GM19467 (cell line): Measurements from ENCODE around the gene DRG1.
"Not testable (repeated sequence)": the region's sequence is repeated elsewhere in the genome, so short reads cannot be mapped to it uniquely, and the experiment has no call there.

Source experiments
- ATAC-seq: cut with Tn5 transposase; IDR thresholded peaks from one replicate; pipeline ENCODE4 v1.9.1; 2021; ENCODE audit warnings: mild to moderate bottlenecking, moderate library complexity; ENCODE audit not compliant: unreplicated experiment

The DRG1 gene, protein sequence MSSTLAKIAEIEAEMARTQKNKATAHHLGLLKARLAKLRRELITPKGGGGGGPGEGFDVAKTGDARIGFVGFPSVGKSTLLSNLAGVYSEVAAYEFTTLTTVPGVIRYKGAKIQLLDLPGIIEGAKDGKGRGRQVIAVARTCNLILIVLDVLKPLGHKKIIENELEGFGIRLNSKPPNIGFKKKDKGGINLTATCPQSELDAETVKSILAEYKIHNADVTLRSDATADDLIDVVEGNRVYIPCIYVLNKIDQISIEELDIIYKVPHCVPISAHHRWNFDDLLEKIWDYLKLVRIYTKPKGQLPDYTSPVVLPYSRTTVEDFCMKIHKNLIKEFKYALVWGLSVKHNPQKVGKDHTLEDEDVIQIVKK

DNA sequence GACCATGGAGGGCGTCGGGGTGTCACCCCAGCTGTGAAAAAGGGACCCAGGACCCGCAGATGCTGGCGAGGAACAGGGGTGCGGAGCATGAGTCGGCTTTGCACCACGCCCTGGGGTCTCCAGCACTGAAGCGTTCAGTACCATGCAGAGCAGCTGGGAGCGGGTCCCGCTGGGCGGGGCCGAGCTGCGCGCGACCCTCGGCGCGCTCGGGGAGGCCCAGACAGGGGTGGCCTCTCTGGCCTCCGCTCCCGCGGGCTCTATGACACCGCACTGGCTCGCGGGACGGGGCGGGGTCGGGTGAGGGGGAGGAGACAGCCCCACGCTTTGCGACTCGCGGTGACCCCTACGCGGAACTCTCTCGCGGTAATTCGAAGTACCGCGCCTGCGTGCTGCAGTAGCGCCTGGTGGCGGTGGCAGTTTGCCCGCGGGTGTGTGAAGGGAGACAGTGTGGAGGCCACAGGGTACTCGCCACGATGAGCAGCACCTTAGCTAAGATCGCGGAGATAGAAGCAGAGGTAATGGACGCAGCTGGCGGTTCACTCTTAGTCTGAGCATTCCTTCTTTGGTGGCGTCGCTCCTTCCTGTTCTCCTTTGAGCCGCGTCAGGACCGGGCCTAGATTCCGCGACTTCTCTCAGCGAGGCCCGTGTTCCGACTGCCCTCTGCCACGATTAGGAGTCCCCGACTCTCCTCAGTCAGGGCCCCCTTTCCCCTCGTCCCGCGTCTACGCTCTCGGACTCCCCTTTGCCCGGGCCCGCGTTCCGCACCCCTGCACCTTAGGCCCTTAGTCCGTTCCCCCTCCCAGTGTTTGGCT is at the start of gene DRG1:
TSS of gene DRG1 (plus strand) at position 394 of the 812 bp plus-strand sequence. CDS start at position 474, 80 bp downstream.
- ATAC-seq: peak; percentile 94

DNA sequence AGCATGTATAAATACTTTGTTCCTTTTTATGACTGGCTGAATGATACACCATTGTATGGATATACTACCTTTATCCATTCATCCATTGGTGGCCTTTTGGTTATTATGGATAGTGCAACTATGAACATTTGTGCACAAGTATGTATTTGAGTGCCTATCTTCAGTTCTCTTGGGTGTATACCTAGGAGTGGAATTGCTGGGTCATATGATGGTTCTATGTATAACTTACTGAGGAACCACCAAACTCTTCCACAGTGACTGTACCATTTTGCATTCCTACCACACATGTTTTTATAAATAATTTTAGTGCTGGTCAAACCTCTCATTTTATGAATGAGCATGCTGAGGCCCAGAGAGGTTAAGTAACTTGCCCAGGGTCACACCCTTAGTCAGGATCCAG is 49.4 kb upstream of the DRG1 start:
- no peak for ATAC-seq

DNA sequence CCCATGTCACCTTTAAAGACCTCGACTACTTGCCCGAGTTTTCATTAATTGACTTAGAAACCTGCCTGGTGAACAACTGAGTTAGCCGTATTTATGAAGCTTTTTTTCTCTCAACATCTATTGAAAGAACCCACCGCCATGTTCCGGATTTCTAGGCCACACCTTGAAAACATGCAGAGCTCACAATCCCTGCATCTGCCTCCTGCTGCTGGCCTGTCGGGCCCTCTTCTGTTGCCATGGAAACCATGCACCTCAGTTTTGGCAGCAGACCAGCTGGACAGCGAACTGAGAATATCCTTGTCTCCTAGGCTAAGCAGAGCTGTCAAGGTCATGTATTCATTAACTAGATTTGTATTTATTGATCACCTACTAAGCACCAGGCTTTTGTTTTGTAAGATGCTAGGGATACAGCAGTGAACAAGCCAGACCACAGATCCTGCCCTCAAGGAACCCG is 49.0 kb upstream of the DRG1 start:
- ATAC-seq: no peak

- ATAC-seq: no peak
These were observed 44.9 kb upstream of the DRG1 start for GRCh38 chr22:31354515-31354914.

DNA sequence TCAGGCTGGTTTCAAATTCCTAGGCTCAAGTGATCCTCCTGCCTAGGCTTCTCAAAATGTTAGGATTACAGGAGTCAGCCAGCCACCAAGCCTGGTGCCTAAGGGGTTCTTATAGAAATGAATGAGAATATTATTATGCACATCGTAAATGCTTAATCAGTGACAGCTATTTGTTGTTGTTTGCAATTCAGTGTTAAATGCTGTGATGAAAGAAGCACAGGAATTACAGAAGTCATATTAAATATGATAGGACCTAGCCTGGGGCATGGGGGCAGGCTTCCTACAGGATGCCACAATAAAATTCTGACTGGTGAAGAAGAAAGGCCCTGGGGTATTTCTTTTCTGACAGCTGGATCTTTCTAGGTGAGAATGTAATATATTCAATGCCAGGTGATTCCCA is 39.4 kb upstream of the DRG1 start:
- no peak for ATAC-seq

DNA sequence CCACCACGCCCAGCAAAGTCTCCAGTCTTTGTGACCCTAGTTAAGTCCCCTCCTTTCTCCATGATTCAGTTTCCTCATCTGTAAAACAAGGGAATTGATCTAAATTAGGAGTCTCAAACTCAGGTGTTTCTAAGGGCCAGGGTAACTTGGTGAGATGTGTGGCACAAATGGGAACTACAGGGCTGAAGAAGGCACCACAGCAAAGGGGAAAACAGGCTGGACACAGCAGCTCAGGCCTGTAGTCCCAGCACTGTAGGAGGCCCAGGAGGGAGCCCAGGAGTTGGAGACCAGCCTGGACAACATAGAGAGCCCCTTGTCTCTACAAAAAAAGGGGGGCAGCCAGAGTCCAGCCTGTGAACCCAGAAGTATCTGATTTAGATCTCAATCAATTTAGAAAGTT is 37.7 kb upstream of the DRG1 start:
- ATAC-seq: no peak

DNA sequence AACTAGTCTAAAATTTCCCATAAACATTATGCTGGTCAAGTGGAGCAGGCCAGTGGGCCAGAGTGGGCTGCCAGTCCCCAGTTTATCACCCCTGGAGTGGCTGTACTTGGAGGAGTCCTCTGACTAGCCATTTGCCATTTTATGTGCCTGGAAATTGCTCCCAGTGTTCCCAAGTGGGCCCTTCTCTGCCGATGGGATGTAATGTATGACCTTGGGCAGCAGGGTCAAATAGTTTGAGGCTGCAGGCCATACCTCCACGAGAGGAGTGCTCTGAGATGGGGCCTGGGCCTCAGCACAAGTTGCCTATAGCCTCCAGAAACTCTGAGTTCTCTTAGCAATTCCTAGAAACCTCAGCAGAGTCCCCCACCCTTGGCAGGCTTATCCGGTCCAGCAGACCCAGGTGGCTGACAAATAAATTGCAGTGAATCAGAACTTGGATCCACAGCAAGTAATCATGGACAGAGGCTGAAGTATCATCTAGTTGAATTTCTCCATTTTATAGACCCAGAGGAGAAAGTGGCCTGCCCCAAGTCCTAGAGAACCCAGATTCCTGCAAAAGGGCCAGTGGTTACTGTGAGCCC is 35.4 kb upstream of the DRG1 start:
- ATAC-seq: no peak

DNA sequence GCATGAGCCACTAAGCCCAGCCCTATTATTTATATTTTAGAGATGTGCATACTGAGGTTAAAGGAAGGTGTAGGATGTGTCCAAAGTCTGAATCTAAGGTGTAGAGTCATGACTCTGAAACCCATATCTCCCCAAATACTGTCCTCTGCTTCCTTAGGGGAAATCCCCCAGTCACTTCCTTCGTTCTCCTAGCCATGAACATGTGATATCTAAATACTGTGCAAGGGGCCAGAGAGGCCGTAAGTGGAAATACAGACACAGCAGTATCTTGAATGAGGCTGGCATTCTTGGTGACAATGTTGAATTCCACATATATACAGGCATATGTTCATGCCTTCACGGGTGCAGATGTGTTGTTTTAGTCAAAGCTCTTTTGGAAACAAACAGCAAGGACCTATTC is 32.0 kb upstream of the DRG1 start:
- no peak for ATAC-seq

DNA sequence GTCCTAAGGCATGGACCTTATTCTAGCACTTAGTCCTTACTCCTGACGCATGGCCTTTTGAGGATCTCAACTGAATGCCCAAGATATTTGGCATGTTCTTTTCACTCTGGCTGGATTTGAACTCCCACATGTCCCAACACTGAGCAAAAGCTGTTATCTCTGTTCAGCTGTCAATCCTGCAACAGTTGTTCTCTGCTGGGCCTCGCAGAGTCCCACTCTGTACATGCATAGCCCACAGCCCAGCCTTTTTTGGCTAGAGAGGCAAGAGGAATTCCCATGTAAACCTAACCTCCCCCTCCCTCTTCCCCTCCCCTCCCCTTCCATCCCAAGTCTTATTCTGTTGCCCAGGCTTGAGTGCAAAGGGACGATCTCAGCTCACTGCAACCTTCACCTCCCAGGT is 21.8 kb upstream of the DRG1 start:
- ATAC-seq: no peak

DNA sequence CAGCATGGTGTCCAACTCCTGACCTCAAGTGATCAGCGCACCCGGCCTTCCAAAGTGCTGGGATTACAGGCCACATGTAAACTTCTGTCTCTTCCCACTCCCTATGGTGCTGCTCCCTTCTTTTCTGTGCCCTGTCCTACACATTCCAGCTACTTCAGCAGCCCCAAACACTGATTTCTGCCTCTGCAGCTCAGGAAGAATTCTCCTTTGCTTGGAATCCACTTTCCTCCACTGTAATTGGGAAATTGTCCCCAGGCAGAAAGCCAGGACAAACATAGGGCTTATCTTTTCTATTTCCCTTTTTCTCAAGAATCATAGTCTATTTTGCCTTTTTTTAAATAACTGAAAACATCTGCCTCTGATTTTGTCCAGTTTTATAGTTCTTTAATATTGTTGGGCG is 21.3 kb upstream of the DRG1 start:
- ATAC-seq: no peak

DNA sequence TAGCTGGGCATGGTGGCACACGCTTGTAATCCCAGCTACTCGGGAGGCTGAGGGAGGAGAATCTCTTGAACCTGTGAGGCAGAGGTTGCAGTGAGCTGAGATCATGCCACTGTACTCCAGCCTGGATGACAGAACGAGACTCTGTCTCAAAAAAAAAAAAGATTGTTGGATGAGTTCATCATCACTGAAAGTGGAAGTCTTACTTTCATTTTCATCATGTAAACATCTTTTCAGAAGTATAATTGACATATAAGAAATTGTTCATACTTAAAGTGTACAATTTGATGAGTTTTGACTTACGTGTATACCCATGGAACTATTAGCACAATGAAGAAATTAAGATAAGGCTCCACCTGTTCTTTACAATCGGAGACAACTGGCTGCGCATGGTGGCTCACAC is 20.8 kb upstream of the DRG1 start:
- not testable (repeated sequence) for ATAC-seq

DNA sequence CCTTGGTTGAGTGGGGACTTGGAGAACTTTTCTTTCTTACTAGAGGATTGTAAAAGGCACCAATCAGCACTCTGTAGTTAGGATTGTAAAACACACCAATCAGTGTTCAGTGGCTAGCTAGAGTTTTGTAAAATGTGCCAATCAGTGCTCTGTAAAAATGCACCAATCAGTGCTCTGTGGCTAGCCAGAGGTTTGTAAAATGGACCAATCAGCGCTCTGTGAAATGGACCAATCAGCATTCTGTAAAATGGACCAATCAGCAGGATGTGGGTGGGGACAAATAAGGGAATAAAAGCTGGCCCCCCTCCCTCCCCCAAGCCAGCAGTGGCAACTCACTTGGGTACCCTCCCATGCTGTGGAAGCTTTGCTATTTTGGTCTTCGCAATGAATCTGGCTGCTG is 5.5 kb upstream of the DRG1 start:
- ATAC-seq: no peak

DNA sequence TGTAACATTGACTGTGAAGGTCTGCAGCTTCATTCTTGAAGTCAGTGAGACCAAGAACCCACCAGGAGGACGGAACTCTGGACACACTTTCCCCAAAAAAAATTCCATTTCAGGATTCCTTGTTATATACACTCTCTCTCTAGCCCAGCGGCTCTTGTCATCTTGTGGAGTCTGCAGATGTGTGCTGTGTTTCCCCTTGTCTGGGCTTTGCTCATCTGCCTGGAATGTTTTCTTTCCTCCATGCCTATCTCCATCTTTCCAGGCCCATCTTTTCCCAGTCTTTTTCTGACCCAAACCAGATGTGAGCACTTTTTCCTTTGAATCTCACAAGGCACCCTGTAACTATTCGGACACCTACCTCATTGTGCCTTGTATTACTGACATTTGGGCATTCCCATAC is 5.1 kb upstream of the DRG1 start:
- no peak for ATAC-seq

DNA sequence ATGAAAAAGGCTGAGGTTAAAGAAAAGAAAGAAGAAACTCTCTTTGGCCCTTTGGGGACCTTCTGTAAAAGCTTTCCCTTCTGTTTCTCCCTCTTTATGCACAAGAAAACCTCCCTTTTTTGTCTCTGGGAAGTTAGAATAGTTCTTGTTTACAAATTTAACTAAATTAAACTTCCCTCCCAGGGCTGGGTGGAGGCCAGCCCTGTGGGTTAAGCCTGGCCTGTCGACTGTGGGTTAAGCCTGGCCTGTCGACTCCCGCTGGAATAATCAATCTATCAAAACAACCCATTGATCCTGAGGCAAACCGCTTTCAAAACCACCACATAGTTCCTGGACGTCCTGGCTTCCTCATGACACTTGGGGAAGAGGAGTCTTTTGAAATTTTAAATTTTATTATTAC is 1.2 kb upstream of the DRG1 start:
- no peak for ATAC-seq

GRCh38 chr22:31400023-31400397 is 606 bp downstream of the DRG1 start:
- ATAC-seq: no peak

- not testable (repeated sequence) for ATAC-seq
These were observed 2.9 kb downstream of the DRG1 start for GRCh38 chr22:31402350-31402749.

DNA sequence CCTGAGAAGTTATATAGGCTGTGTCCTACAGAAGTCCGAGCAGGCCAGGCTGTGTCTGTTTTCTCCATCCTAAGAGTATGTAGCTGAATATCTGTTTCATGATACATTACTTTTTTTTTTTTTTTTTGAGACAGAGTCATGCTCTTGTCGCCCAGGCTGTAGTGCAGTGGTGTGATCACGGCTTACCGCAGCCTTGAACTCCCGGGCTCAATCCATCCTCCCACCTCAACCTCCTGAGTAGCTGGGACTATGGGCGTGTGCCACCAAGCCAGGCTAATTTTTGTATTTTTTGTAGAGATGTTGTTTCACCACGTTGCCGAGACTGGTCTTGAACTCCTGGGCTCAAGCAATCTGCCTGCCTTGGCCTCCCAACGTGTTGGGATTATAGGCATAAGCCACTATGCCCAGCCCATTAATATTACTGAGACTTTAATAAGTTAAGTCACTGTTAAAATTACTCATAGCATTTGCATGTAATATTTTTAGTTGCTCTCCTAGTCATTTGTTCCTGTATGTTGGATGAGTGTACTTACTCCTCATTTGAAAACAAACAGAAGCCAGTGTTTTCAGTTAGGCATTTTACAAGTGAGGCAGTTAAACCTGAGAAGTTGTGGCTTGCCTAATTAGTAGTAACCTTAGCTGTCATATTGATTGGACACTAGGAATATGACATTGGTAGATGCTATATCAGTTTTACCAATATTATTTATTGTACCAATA is 26.1 kb downstream of the DRG1 start:
- no peak for ATAC-seq

- no peak for ATAC-seq
These were observed 32.5 kb downstream of the DRG1 start for GRCh38 chr22:31431950-31432349.

DNA sequence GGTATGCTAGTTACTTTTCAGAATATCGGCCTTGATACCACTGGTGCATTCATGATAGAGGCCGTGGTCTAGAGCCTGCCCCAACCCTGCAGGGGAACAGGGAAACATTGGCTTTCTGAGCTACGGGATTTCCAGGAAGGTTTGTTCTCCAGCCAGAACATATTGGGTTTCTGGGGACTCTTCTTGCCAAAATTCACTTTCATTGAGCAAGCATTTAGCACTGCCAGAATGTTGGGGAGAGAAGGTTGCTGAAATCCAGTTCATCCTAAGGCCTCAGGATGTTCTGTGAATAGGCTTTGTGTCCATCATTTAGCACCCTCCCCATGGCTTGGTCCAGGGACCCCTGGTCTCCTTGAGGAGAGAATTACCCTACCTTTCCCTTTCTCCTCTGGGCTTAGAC is 36.7 kb downstream of the DRG1 start:
- no peak for ATAC-seq

DNA sequence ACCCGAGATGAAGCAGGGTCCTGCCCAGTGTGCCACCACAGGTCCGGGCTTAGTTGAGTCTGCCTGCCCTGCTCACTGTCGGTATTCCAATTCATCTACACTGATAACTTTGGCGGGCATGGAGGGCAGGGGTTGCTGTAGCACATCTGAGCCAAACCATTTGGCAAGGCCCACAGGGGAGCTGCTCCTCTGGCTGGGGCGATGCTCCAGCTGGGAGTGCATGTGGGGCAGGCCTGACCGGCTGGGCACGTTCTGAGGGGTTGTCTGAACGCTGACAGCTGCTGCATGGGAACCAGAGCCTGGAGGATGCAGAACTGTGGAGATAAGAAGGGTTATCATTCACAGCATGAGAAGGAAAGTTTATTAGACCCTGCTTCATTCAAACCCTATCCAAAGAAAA is 40.4 kb downstream of the DRG1 start:
- no peak for ATAC-seq

GRCh38 chr22:31440681-31441080 is 41.3 kb downstream of the DRG1 start:
- ATAC-seq: no peak
